D721Med (cell line): ENCODE measurements around the gene RNU5B-1.

ENCODE experiments used
- DNase-seq: peaks from one replicate; pipeline ENCODE4 v3.0.0; 2011; ENCODE audit warnings: low spot score; ENCODE audit not compliant: insufficient read length
- FAIRE-seq: peaks from 2 replicates; lab custom pipeline; 2011; peaks lifted over from hg19 to GRCh38; lab: Jason Lieb, UNC
- CTCF ChIP-seq: IDR thresholded peaks from 2 replicates; pipeline ENCODE4 v1.5.1; 2012; ENCODE audit warnings: mild to moderate bottlenecking, control low read depth; ENCODE audit not compliant: insufficient read depth; ENCODE audit errors: missing control alignments

Gene RNU5B-1

DNA sequence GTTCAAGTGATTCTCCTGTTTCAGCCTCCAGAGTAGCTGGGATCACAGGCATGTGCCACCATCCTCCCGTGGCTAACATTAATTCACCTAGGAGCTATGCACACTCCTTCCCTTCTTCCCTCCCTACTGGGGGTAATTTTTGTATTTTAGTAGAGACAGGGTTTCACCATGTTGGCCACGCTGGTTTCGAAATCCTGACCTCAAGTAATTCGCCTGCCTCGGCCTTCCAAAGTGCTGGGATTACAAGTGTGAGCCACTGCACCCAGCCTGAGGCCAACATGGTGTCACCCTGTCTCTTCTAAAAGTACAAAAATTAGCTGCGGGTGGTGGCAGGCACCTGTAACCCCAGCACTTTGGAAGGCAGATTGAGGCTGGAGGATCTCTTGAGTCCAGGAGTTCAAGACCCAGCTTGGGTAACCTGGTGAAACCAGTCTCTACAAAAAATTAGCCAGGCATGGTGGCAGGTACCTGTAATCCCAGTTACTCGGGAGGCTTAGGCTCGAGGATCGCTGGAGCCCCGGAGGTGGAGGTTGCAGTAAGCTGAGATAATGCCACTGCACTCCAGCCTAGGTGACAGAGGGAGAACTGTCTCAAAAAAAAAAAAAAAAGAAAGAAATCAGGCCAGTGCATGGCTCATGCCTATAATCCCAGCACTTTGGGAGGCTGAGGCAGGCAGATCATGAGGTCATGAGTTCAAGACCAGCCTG lies 6.1 kb downstream of the RNU5B-1 start:
- DNase-seq (no peak), FAIRE-seq (no peak)
- TF ChIP-seq CTCF = no peak

DNA sequence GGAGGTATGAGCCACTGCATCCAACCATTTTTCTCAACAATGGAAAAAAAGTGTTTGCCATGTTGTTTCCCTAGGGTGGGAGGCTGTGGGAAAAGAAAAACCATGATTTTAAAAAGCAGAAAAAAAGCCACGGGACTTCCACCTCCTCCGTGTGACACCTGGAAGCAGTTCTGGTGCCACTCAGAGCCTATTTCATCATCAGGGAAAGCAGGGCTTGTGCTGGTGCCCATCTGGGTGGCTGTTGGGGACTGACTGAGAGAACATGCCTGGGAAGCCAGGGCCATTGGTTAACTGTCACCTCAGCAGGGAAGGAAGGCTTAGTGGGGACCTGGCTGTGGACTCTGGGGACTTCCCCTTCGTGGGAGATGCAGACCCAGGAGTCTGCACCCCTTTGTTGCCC lies 7.3 kb downstream of the RNU5B-1 start:
- no peak for DNase-seq
- no peak for TF ChIP-seq CTCF
- no peak for FAIRE-seq

- no peak for TF ChIP-seq CTCF
- DNase-seq = no peak
- no peak for FAIRE-seq
These were observed 8.0 kb downstream of the RNU5B-1 start for GRCh38 chr15:65312400-65312916.

GRCh38 chr15:65318870-65319356 lies 14.4 kb downstream of the RNU5B-1 start:
- TF ChIP-seq CTCF = peak; percentile 95
- DNase-seq = peak; percentile 78
- FAIRE-seq = peak; percentile 58

DNA sequence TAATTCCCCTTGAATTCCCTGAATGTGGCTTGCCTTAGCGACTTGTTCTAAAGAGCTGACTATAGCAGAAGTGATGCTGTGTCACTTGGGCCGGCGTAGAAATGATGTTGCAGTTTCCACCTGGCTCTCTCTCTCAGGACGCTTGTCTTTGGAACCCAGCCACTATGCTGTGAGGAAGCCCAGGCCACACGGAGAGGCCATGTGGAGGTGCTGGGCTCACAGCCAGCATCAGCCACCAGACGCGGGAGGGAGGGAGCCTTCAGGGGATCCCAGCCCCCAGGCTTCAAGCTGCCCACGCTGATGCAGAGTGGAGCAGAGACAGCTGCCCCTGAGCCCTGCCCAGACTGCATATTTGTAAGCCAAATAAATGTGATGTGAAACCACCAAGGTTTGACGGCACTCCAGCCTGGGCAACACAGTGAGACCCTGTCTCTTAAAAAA lies 18.6 kb downstream of the RNU5B-1 start:
- no peak for FAIRE-seq
- DNase-seq = no peak
- TF ChIP-seq CTCF = no peak

GRCh38 chr15:65326117-65326526 lies 21.6 kb downstream of the RNU5B-1 start:
- peak; percentile 64 for DNase-seq
- no peak for TF ChIP-seq CTCF
- FAIRE-seq = no peak

DNA sequence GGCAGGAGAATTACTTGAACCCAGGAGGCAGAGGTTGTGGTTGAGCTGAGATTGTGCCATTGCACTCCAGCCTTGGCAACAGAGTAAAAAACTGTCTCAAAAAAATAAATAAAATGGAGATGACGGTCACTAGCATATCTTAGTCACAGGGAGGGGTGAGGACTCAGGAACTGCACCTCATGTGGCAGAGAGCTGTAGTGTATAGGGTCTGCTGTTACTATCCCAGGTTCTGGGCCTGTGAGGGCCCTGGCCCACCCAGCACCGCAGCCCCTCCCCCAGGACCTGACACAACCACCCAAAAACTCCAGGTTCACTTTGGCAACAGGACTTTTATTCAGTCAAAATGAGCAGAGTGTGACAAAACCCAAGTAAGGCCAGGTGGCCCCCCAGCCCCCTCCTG lies 22.3 kb downstream of the RNU5B-1 start:
- no peak for TF ChIP-seq CTCF
- no peak for FAIRE-seq
- no peak for DNase-seq
